HepG2 (cell line): ENCODE data around the gene TAS2R1. TPM values are rescaled to one million over a fixed set of nuclear protein-coding genes. Genes with fewer than 3 reads are reported as not detected.

Experiments
- ATAC-seq: fragments of 200-7000 bp; cut with Tn5 transposase; 3 replicates; pipeline ENCODE4 v1.9.1; 2020; ENCODE audit warnings: mild to moderate bottlenecking, moderate library complexity
- BruUV-seq: library from RNA; stranded (reverse); fragments of 400-500 nt; replicated peaks from 2 replicates; lab custom pipeline; 2021; lab: Mats Ljungman, UMichigan
- CTCF ChIA-PET: fragments of 300-600 bp; formaldehyde crosslinking; extraction: SDS; loops from one replicate; lab custom pipeline; 2021; ENCODE audit warnings: low total read pairs, inconsistent platforms, low intra/inter-chr PET ratio; lab: Yijun Ruan, JAX
- POLR2A ChIA-PET: fragments of 350-600 bp; sonication (Branson Sonifier 250); formaldehyde crosslinking; loops from one replicate; lab custom pipeline; 2020; ENCODE audit warnings: antibody characterized with exemption, inconsistent platforms; lab: Yijun Ruan, JAX
- DNase-seq: peaks from one replicate; pipeline ENCODE4 v3.0.0-alpha.2; 2015; ENCODE audit warnings: low spot score
- FAIRE-seq: peaks from 3 replicates; lab custom pipeline; 2011; peaks lifted over from hg19 to GRCh38; lab: Jason Lieb, UNC
- H2AFZ ChIP-seq: one replicate; pipeline ENCODE4 v1.6.1; 2011; ENCODE audit warnings: low read length, inconsistent platforms
- H3K27ac ChIP-seq: fragments of 300-600 bp; 3 replicates; pipeline ENCODE4 v1.8.0; 2011; ENCODE audit warnings: mixed run types, mild to moderate bottlenecking, mixed read lengths, low read length, inconsistent platforms; ENCODE audit not compliant: insufficient read depth; ENCODE audit errors: extremely low read length
- H3K27me3 ChIP-seq, 2 experiments: fragments of 200-600 bp in 1 of 2; 2 replicates in 1 of 2; 3 replicates in 1 of 2; pipeline versions ENCODE4 v1.6.0 to v1.8.0; 2011; ENCODE audit warnings: low read length in 2 of 2, mild to moderate bottlenecking in 2 of 2, moderate library complexity in 2 of 2, inconsistent platforms in 1 of 2; ENCODE audit not compliant: insufficient read depth in 2 of 2, control insufficient read depth in 1 of 2
- H3K36me3 ChIP-seq, 2 experiments: fragments of 200-600 bp in 1 of 2; replicated peaks in 1 of 2; 2 replicates in 1 of 2; 3 replicates in 1 of 2; pipeline versions ENCODE4 v1.5.1 to v1.8.0; 2011; ENCODE audit warnings: low read length in 2 of 2, inconsistent platforms in 1 of 2; ENCODE audit not compliant: insufficient read depth in 2 of 2, control insufficient read depth in 1 of 2
- H3K4me1 ChIP-seq: 2 replicates; pipeline ENCODE4 v1.5.1; 2012; ENCODE audit warnings: low read length, inconsistent platforms; ENCODE audit not compliant: insufficient read depth
- H3K4me2 ChIP-seq: 2 replicates; pipeline ENCODE4 v1.6.0; 2011; ENCODE audit warnings: low read depth, low read length, inconsistent platforms
- H3K4me3 ChIP-seq, 3 experiments: fragments of 200-600 bp in 1 of 3; sonication (generic), shearing (Covaris generic) in 1 of 3; replicated peaks in 1 of 3; 2 replicates each; pipeline ENCODE4 v1.5.1; 2011 to 2016; ENCODE audit warnings: low read length in 3 of 3, inconsistent platforms in 2 of 3, low read depth in 2 of 3, mild to moderate bottlenecking in 2 of 3, control low read depth in 1 of 3, mixed read lengths in 1 of 3; ENCODE audit not compliant: insufficient read depth in 1 of 3
- H3K79me2 ChIP-seq: one replicate; pipeline ENCODE4 v1.6.1; 2011; ENCODE audit warnings: low read length, inconsistent platforms; ENCODE audit not compliant: insufficient read depth
- H3K9ac ChIP-seq: 2 replicates; pipeline ENCODE4 v1.6.0; 2011; ENCODE audit warnings: mild to moderate bottlenecking, low read depth, low read length, inconsistent platforms; ENCODE audit not compliant: insufficient read depth
- H3K9me3 ChIP-seq: 2 replicates; pipeline ENCODE4 v1.5.1; 2012; ENCODE audit warnings: mild to moderate bottlenecking, low read length
- H4K20me1 ChIP-seq: 2 replicates; pipeline ENCODE4 v1.6.0; 2011; ENCODE audit warnings: inconsistent platforms, mild to moderate bottlenecking, low read length, moderate library complexity; ENCODE audit not compliant: insufficient read depth
- FOXO1 ChIP-seq: sonication (generic); formaldehyde crosslinking; IDR thresholded peaks from 2 replicates; pipeline ENCODE4 v1.4.0; 2020; ENCODE audit warnings: missing genetic modification reagents
- IKZF1 ChIP-seq: fragments of 450-650 bp; IDR thresholded peaks from 2 replicates; pipeline ENCODE4 v1.7.1; 2016
- MTF1 ChIP-seq: sonication (generic); formaldehyde crosslinking; IDR thresholded peaks from 2 replicates; pipeline ENCODE4 v1.5.0; 2020; ENCODE audit warnings: missing genetic modification reagents
- PCBP2 ChIP-seq: fragments of 200-400 bp; formaldehyde crosslinking; optimal IDR thresholded peaks from 2 replicates; pipeline ENCODE3; 2018; ENCODE audit warnings: low read length, low read depth; ENCODE audit not compliant: poor library complexity, severe bottlenecking
- RELA ChIP-seq: sonication (generic); formaldehyde crosslinking; IDR thresholded peaks from 2 replicates; pipeline ENCODE4 v1.4.0; 2020; ENCODE audit warnings: missing genetic modification reagents
- U2AF2 ChIP-seq: fragments of 200-400 bp; formaldehyde crosslinking; IDR thresholded peaks from 2 replicates; pipeline ENCODE4 v1.6.1; 2017; ENCODE audit warnings: low read depth, mild to moderate bottlenecking, low read length
- ZFP36L1 ChIP-seq: sonication (generic); formaldehyde crosslinking; IDR thresholded peaks from 2 replicates; pipeline ENCODE4 v1.8.0; 2022; ENCODE audit warnings: mild to moderate bottlenecking, missing genetic modification reagents, moderate library complexity
- WGBS: methylation state at CpG from one replicate; pipeline ENCODE4 v1.1.6; 2017; ENCODE audit warnings: low lambda C conversion rate; 5-methylcytosine and 5-hydroxymethylcytosine counted together
- in situ Hi-C: cut with HindIII; loops from 2 replicates; pipeline ENCODE4 v1.10.0; 2017; ENCODE audit warnings: low pct_unique_long_range_greater_than_20kb; ENCODE audit not compliant: extremely low pct_ligation_motif_present
- intact Hi-C: fragments of 100-400 bp; cut with micrococcal nuclease; formaldehyde crosslinking; loops from one replicate; pipeline ENCODE4 v1.10.0; 2022; ENCODE audit not compliant: unreplicated experiment
- polyA plus RNA-seq, 8 experiments: library from polyadenylated mRNA; depleted of rRNA in 3 of 8; stranded (reverse) in 7 of 8; unstranded in 1 of 8; fragments of >200 nt; fragmentation: Illumina TruSeq in 4 of 8; extraction: Trizol in 4 of 8; gene quantifications; 2 replicates each; pipeline versions ENCODE4 v1.2.1 to v1.2.3, GENCODE V29; 2011 to 2016; ENCODE audit warnings: low read depth in 4 of 8, missing spikeins in 1 of 8, mixed read lengths in 1 of 8; ENCODE audit not compliant: insufficient read depth in 1 of 8
- total RNA-seq, 5 experiments: library from RNA; depleted of rRNA; stranded (reverse); fragments of >200 nt; fragmentation: Illumina TruSeq; extraction: Trizol; gene quantifications; 2 replicates each; pipeline ENCODE4 v1.2.3, GENCODE V29; 2016; ENCODE audit warnings: low read depth in 1 of 5
- TF ChIP-seq, protein P1 (sequence below): sonication (generic); formaldehyde crosslinking; IDR thresholded peaks from 2 replicates; pipeline ENCODE4 v1.4.0; 2020; ENCODE audit warnings: missing genetic modification reagents
- TF ChIP-seq, protein P2 (sequence below): sonication (generic); formaldehyde crosslinking; IDR thresholded peaks from 2 replicates; pipeline ENCODE4 v1.4.0; 2020; ENCODE audit warnings: missing genetic modification reagents
- TF ChIP-seq, protein P3 (sequence below): IDR thresholded peaks from 2 replicates; pipeline ENCODE4 v1.4.0; 2020; ENCODE audit warnings: mild to moderate bottlenecking, missing genetic modification reagents
- TF ChIP-seq, protein P4 (sequence below), 2 experiments: fragments of 450-650 bp in 1 of 2; sonication (generic) in 1 of 2; formaldehyde crosslinking; IDR thresholded peaks; 2 replicates each; pipeline versions ENCODE4 v1.5.0 to v1.8.0; 2020 to 2022; ENCODE audit warnings: mild to moderate bottlenecking in 1 of 2, missing genetic modification reagents in 1 of 2

TAS2R1 gene
- total and polyA plus RNA-seq, 2 of the 13 experiments (the other 11 are each of a cell fraction or from before 2014, with no cell fraction given) = not detected

DNA sequence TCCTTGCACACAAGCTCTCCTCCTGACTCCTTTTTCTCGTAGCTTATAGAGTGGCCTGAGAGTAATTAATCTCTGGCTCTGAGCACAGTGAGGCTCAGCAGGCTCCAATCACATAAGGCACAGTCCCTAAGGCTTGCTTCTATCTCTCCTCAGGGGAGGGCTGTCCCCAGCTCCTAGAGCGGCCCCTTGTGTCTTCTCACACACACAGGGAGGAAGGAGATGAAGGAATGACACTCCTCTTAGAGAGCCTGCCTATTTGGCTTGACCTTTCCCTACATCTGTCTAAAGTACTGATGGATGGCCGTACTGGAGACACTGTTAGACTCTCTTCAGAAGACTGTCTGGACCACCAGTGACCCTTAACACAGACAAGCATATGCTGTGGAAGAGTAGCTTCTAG is 12.9 kb downstream of the TAS2R1 start:
- POLR2A ChIA-PET = no interaction called here
- FAIRE-seq (no peak), DNase-seq (no peak)
- Histone ChIP-seq H3K79me2 (no peaks in the 10 kb centered on the region), H3K36me3 (no peaks in the 10 kb centered on the region), H3K4me3 (no peak overlapping the region), H2AFZ (no peak overlapping the region), H3K27me3 (no peaks in the 10 kb centered on the region), H3K27ac (no peak overlapping the region)
- no peak for TF ChIP-seq FOXO1
- no peak for TF ChIP-seq IKZF1
- TF ChIP-seq U2AF2 = no peak
- TF ChIP-seq ZFP36L1 = no peak
- TF ChIP-seq, all 625 proteins: peak for 0
- Histone ChIP-seq H4K20me1 (no peaks in the 10 kb centered on the region), H3K4me2 (no peak overlapping the region), H3K9me3 (no peaks in the 10 kb centered on the region), H3K4me1 (no peaks in the 10 kb centered on the region), H3K9ac (no peak overlapping the region)
- in situ Hi-C loops = no loop called here
- 0% methylated on average over 3 of the region's 3 CpGs for WGBS
- CTCF ChIA-PET = no interaction called here
- intact Hi-C loops = no loop called here
- ATAC-seq = no peak
- no TSS peak for BruUV-seq

DNA sequence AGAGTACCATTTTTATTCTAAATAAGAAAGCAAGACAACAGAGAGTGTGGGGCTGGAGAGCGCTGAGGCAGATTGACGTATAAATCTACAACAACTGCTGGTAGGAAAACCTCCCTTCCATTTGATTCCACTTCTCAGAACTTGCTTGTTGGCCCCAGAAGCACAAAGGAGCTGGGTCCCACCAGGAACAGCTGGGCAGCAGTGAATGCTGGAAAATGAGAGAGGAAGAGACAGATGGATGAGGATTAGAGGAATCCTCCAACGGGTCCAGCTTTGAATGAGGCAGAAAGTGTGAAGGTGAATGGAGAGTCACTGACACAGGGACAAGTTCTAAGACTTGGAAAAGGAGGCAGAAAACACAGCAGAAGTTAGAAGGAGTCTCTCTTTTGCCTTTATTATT is 14.8 kb downstream of the TAS2R1 start:
- in situ Hi-C loops (no loop called here), intact Hi-C loops (no loop called here)
- Histone ChIP-seq H3K9me3 (no peaks in the 10 kb centered on the region), H3K4me3 (no peak overlapping the region), H3K27ac (no peak overlapping the region), H3K36me3 (no peaks in the 10 kb centered on the region), H3K4me2 (no peak overlapping the region), H3K9ac (no peak overlapping the region), H2AFZ (no peak overlapping the region), H3K79me2 (no peaks in the 10 kb centered on the region), H4K20me1 (no peaks in the 10 kb centered on the region), H3K4me1 (no peaks in the 10 kb centered on the region), H3K27me3 (no peaks in the 10 kb centered on the region)
- BruUV-seq = no TSS peak
- ChIA-PET POLR2A (no interaction called here), CTCF (no interaction called here)
- no peak for DNase-seq
- ATAC-seq = no peak
- WGBS = 4% methylated on average over 3 of the region's 3 CpGs
- TF ChIP-seq RELA (CRISPR knock-in tag) (no peak), PCBP2 (no peak), MTF1 (no peak)
- TF ChIP-seq, protein P1, sequence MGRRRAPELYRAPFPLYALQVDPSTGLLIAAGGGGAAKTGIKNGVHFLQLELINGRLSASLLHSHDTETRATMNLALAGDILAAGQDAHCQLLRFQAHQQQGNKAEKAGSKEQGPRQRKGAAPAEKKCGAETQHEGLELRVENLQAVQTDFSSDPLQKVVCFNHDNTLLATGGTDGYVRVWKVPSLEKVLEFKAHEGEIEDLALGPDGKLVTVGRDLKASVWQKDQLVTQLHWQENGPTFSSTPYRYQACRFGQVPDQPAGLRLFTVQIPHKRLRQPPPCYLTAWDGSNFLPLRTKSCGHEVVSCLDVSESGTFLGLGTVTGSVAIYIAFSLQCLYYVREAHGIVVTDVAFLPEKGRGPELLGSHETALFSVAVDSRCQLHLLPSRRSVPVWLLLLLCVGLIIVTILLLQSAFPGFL (CRISPR knock-in tag) = no peak
- TF ChIP-seq, protein P2, sequence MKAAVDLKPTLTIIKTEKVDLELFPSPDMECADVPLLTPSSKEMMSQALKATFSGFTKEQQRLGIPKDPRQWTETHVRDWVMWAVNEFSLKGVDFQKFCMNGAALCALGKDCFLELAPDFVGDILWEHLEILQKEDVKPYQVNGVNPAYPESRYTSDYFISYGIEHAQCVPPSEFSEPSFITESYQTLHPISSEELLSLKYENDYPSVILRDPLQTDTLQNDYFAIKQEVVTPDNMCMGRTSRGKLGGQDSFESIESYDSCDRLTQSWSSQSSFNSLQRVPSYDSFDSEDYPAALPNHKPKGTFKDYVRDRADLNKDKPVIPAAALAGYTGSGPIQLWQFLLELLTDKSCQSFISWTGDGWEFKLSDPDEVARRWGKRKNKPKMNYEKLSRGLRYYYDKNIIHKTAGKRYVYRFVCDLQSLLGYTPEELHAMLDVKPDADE (CRISPR knock-in tag) = no peak
- TF ChIP-seq, protein P3, sequence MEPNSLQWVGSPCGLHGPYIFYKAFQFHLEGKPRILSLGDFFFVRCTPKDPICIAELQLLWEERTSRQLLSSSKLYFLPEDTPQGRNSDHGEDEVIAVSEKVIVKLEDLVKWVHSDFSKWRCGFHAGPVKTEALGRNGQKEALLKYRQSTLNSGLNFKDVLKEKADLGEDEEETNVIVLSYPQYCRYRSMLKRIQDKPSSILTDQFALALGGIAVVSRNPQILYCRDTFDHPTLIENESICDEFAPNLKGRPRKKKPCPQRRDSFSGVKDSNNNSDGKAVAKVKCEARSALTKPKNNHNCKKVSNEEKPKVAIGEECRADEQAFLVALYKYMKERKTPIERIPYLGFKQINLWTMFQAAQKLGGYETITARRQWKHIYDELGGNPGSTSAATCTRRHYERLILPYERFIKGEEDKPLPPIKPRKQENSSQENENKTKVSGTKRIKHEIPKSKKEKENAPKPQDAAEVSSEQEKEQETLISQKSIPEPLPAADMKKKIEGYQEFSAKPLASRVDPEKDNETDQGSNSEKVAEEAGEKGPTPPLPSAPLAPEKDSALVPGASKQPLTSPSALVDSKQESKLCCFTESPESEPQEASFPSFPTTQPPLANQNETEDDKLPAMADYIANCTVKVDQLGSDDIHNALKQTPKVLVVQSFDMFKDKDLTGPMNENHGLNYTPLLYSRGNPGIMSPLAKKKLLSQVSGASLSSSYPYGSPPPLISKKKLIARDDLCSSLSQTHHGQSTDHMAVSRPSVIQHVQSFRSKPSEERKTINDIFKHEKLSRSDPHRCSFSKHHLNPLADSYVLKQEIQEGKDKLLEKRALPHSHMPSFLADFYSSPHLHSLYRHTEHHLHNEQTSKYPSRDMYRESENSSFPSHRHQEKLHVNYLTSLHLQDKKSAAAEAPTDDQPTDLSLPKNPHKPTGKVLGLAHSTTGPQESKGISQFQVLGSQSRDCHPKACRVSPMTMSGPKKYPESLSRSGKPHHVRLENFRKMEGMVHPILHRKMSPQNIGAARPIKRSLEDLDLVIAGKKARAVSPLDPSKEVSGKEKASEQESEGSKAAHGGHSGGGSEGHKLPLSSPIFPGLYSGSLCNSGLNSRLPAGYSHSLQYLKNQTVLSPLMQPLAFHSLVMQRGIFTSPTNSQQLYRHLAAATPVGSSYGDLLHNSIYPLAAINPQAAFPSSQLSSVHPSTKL (CRISPR knock-in tag) = no peak
- TF ChIP-seq, protein P4, sequence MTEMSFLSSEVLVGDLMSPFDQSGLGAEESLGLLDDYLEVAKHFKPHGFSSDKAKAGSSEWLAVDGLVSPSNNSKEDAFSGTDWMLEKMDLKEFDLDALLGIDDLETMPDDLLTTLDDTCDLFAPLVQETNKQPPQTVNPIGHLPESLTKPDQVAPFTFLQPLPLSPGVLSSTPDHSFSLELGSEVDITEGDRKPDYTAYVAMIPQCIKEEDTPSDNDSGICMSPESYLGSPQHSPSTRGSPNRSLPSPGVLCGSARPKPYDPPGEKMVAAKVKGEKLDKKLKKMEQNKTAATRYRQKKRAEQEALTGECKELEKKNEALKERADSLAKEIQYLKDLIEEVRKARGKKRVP (CRISPR knock-in tag; IDR thresholded peaks at IDR 0.05) = no peak
- no peak for FAIRE-seq
